CD4-positive, alpha-beta T cell (primary cell): ENCODE results near the gene FBXL12. TPM values are rescaled to one million over a fixed set of nuclear protein-coding genes. Genes with fewer than 3 reads are reported as not detected.

ENCODE experiments used
- ATAC-seq: fragments of 200-7000 bp; cut with Tn5 transposase; one replicate; pipeline ENCODE4 v1.10.0; 2022; ENCODE audit warnings: mild to moderate bottlenecking; ENCODE audit not compliant: poor library complexity
- CTCF ChIA-PET: fragments of 350-600 bp; sonication (Branson Sonifier 250); formaldehyde crosslinking; loops from one replicate; lab custom pipeline; 2021; ENCODE audit warnings: antibody characterized with exemption, inconsistent platforms; lab: Charles Lee
- POLR2A ChIA-PET: fragments of 350-600 bp; sonication (Branson Sonifier 250); formaldehyde crosslinking; loops from one replicate; lab custom pipeline; 2021; ENCODE audit warnings: antibody characterized with exemption, inconsistent platforms; lab: Charles Lee
- DNase-seq, 14 experiments: peaks; one replicate each; pipeline ENCODE4 v3.0.0-alpha.2; 2013 to 2020; ENCODE audit warnings: mixed read lengths in 2 of 14
- H3K27ac ChIP-seq, 2 donors: one replicate each; pipeline versions ENCODE4 v1.5.1 to v1.7.0; 2013; ENCODE audit warnings: low read length in 2 of 2, low read depth in 1 of 2, mild to moderate bottlenecking in 1 of 2
- H3K27me3 ChIP-seq, 2 experiments: 1 replicate in 1 of 2; 2 replicates in 1 of 2; pipeline versions ENCODE4 v1.6.1 to v1.7.0; 2013; ENCODE audit warnings: low read length in 2 of 2, control low read depth in 1 of 2, mild to moderate bottlenecking in 1 of 2, moderate library complexity in 1 of 2; ENCODE audit not compliant: insufficient read depth in 2 of 2, control insufficient read depth in 1 of 2
- H3K36me3 ChIP-seq: one replicate; pipeline ENCODE4 v1.6.1; 2013; ENCODE audit warnings: low read length, control low read depth; ENCODE audit not compliant: insufficient read depth
- H3K4me1 ChIP-seq: one replicate; pipeline ENCODE4 v1.6.1; 2013; ENCODE audit warnings: low read length, control low read depth; ENCODE audit not compliant: insufficient read depth
- H3K4me3 ChIP-seq: one replicate; pipeline ENCODE4 v1.5.1; 2013; ENCODE audit warnings: mild to moderate bottlenecking, low read length, moderate library complexity
- H3K9me3 ChIP-seq, 2 experiments: 1 replicate in 1 of 2; 2 replicates in 1 of 2; pipeline versions ENCODE4 v1.6.1 to v1.7.0; 2013; ENCODE audit warnings: low read length in 2 of 2, mild to moderate bottlenecking in 2 of 2, control low read depth in 1 of 2, moderate library complexity in 1 of 2; ENCODE audit not compliant: control insufficient read depth in 1 of 2, insufficient read depth in 1 of 2
- H3K27ac Mint-ChIP-seq: one replicate; pipeline ENCODE4 v1.8.0; 2020; ENCODE audit warnings: mixed read lengths
- H3K27me3 Mint-ChIP-seq: one replicate; pipeline ENCODE4 v1.8.0; 2021; ENCODE audit warnings: mixed read lengths
- H3K36me3 Mint-ChIP-seq: one replicate; pipeline ENCODE4 v1.8.0; 2021; ENCODE audit warnings: low read depth, mixed read lengths
- H3K4me1 Mint-ChIP-seq: one replicate; pipeline ENCODE4 v1.8.0; 2021; ENCODE audit warnings: low read depth, mixed read lengths
- H3K4me3 Mint-ChIP-seq: one replicate; pipeline ENCODE4 v1.8.0; 2020; ENCODE audit warnings: mild to moderate bottlenecking, mixed read lengths
- H3K9me3 Mint-ChIP-seq: one replicate; pipeline ENCODE4 v1.8.0; 2020; ENCODE audit warnings: mixed read lengths
- CTCF ChIP-seq: fragments of 200-600 bp; IDR thresholded peaks from one replicate; pipeline ENCODE4 v1.8.0; 2022; ENCODE audit warnings: antibody characterized with exemption, mild to moderate bottlenecking
- intact Hi-C, 2 experiments: fragments of 100-400 bp; cut with DNase I in 1 of 2; cut with micrococcal nuclease in 1 of 2; formaldehyde crosslinking; loops; one replicate each; pipeline versions ENCODE4 v1.15.1 to v1.9.0; 2023 to 2025; cut with DNase I, micrococcal nuclease
- total RNA-seq, 174 experiments: library from RNA in 2 of 174; stranded (reverse) in 2 of 174; gene quantifications; one replicate each; pipeline ENCODE4 v1.2.3 and lab custom pipeline; 2021 to 2026

Gene FBXL12
- total RNA-seq, 2 experiments from 2014 or later: 33.4 to 38.4 TPM

GRCh38 chr19:9799162-9799561 is 19.7 kb downstream of the FBXL12 start:
- H3K4me3 Mint-ChIP-seq: no peak overlapping the region
- CTCF ChIA-PET: interaction anchor here (0.9 to 1.4 kb wide), 2 partner anchors 173 to 365 kb away, joined by 3 to 8 read pairs; no protein-coding TSS in a partner anchor
- H3K27ac ChIP-seq: no peak overlapping the region

GRCh38 chr19:9797871-9798270 is 21.0 kb downstream of the FBXL12 start:
- ChIA-PET POLR2A (interaction anchor here (1.2 kb wide), 1 partner anchor 21 kb away, joined by 5 read pairs; the partner anchor contains the start of gene FBXL12), CTCF (interaction anchor here (1.4 to 2.0 kb wide), 2 partner anchors 172 to 363 kb away, joined by 3 to 11 read pairs; no protein-coding TSS in a partner anchor)

More at GRCh38 chr19:9799162-9799561, 19.7 kb downstream of the FBXL12 start:
- no peaks in the 10 kb centered on the region for H3K36me3 Mint-ChIP-seq
- H3K27me3 Mint-ChIP-seq: no peaks in the 10 kb centered on the region
- ATAC-seq (no peak), DNase-seq (no peak)
- no peaks in the 10 kb centered on the region for H3K9me3 Mint-ChIP-seq
- Histone ChIP-seq H3K9me3 (no peaks in the 10 kb centered on the region), H3K27me3 (no peaks in the 10 kb centered on the region), H3K4me1 (peaks cover 17% of the 10 kb centered on the region), H3K4me3 (no peak overlapping the region), H3K36me3 (no peaks in the 10 kb centered on the region)
- intact Hi-C loops: loop anchor here (5.0 to 10.0 kb wide), 4 partner anchors 122 to 964 kb away; partner anchors contain the start of genes ZNF266 (in 2 of the 2), MBD3L1 (in 1 of the 2), ZNF558 (in 1 of the 2) and ZNF559 (in 1 of the 2)
- no peak for TF ChIP-seq CTCF
- POLR2A ChIA-PET: interaction anchor here (0.6 to 1.5 kb wide), 3 partner anchors 20 to 36 kb away, joined by 3 to 5 read pairs (median 3); partner anchors contain the start of genes FBXL12, PIN1 and ZNF846
- H3K4me1 Mint-ChIP-seq: peaks cover 35% of the 10 kb centered on the region
- H3K27ac Mint-ChIP-seq: no peak overlapping the region

More at GRCh38 chr19:9797871-9798270, 21.0 kb downstream of the FBXL12 start:
- no peaks in the 10 kb centered on the region for H3K36me3 Mint-ChIP-seq
- no peak overlapping the region for H3K27ac ChIP-seq
- H3K27me3 Mint-ChIP-seq: no peaks in the 10 kb centered on the region
- H3K4me1 ChIP-seq: peaks cover 24% of the 10 kb centered on the region
- no peak overlapping the region for H3K27ac Mint-ChIP-seq
- DNase-seq (no peak), ATAC-seq (no peak)
- no peaks in the 10 kb centered on the region for H3K27me3 ChIP-seq
- no peaks in the 10 kb centered on the region for H3K36me3 ChIP-seq
- H3K9me3 Mint-ChIP-seq: no peaks in the 10 kb centered on the region
- no peak overlapping the region for H3K4me3 Mint-ChIP-seq
- H3K4me3 ChIP-seq: no peak overlapping the region
- peaks cover 30% of the 10 kb centered on the region for H3K4me1 Mint-ChIP-seq
- intact Hi-C loops: loop anchor here (2.0 to 10.0 kb wide), 6 partner anchors 21 to 963 kb away; partner anchors contain the start of genes ZNF266 (in 2 of the 2), FBXL12 (in 1 of the 2), MBD3L1 (in 1 of the 2) and ZNF558 (in 1 of the 2)
- peaks cover 0 to 11% of the 10 kb centered on the region in 2 experiments for H3K9me3 ChIP-seq
- TF ChIP-seq CTCF: no peak
